ENCODE measurements around the gene NAE1. TPM values are rescaled to one million over a fixed set of nuclear protein-coding genes. Genes with fewer than 3 reads are reported as not detected.

The NAE1 gene
- total RNA-seq, 1 donor from 2014 or later: 37.4 TPM

DNA sequence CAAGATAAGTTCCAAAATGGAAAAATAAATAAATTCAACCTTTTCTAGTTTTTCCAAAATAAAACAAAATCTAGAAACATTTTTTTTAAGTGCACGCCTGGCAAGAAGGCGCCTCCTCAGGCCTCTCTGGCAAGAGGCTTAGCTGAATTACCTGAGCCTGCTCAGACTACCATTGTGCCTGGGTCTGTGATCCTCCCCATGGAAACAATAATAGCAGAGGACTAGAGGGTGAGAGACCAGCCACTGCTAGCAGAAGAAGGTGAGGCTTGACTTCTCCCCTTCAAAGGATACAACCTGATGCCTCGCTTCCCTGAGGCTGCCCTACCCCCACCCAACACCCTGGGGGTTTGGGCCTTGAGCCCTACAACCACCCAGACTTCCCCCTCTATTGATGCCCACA, 44.2 kb downstream of the NAE1 start:
- H3K27me3 ChIP-seq (ENCODE audit: low read depth): no peaks in the 10 kb centered on the region
- no peaks in the 10 kb centered on the region for H3K36me3 ChIP-seq
- DNase-seq (no peak), ATAC-seq (no peak)
- TF ChIP-seq, protein P1, sequence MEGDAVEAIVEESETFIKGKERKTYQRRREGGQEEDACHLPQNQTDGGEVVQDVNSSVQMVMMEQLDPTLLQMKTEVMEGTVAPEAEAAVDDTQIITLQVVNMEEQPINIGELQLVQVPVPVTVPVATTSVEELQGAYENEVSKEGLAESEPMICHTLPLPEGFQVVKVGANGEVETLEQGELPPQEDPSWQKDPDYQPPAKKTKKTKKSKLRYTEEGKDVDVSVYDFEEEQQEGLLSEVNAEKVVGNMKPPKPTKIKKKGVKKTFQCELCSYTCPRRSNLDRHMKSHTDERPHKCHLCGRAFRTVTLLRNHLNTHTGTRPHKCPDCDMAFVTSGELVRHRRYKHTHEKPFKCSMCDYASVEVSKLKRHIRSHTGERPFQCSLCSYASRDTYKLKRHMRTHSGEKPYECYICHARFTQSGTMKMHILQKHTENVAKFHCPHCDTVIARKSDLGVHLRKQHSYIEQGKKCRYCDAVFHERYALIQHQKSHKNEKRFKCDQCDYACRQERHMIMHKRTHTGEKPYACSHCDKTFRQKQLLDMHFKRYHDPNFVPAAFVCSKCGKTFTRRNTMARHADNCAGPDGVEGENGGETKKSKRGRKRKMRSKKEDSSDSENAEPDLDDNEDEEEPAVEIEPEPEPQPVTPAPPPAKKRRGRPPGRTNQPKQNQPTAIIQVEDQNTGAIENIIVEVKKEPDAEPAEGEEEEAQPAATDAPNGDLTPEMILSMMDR (IDR thresholded peaks at IDR 0.05): no peak
- no peaks in the 10 kb centered on the region for H3K9me3 ChIP-seq
- H3K4me3 ChIP-seq: no peak overlapping the region
- no peak overlapping the region for H3K27ac ChIP-seq
- intact Hi-C loops (cut with DNase I): no loop called here
- no peaks in the 10 kb centered on the region for H3K4me1 ChIP-seq

- TF ChIP-seq, protein P1 (IDR thresholded peaks at IDR 0.05): no peak
- no peaks in the 10 kb centered on the region for H3K4me1 ChIP-seq
- intact Hi-C loops (cut with DNase I): no loop called here
- DNase-seq: no peak
- no peaks in the 10 kb centered on the region for H3K27me3 ChIP-seq (ENCODE audit: low read depth)
- ATAC-seq: no peak
- no peak overlapping the region for H3K4me3 ChIP-seq
- no peak overlapping the region for H3K27ac ChIP-seq
- no peaks in the 10 kb centered on the region for H3K36me3 ChIP-seq
- no peaks in the 10 kb centered on the region for H3K9me3 ChIP-seq
Measured at GRCh38 chr16:66776457-66776856, 54.3 kb downstream of the NAE1 start.

- ATAC-seq: no peak
- TF ChIP-seq, protein P1 (IDR thresholded peaks at IDR 0.05): no peak
- H3K9me3 ChIP-seq: no peaks in the 10 kb centered on the region
- no peak overlapping the region for H3K4me3 ChIP-seq
- DNase-seq: no peak
- no peaks in the 10 kb centered on the region for H3K4me1 ChIP-seq
- no peaks in the 10 kb centered on the region for H3K36me3 ChIP-seq
- intact Hi-C loops (cut with DNase I): no loop called here
- H3K27me3 ChIP-seq (ENCODE audit: low read depth): no peaks in the 10 kb centered on the region
- H3K27ac ChIP-seq: no peak overlapping the region
Measured at GRCh38 chr16:66774981-66775380, 55.8 kb downstream of the NAE1 start.

- ATAC-seq: no peak
- intact Hi-C loops (cut with DNase I): no loop called here
- H3K9me3 ChIP-seq: no peaks in the 10 kb centered on the region
Measured at GRCh38 chr16:66758086-66758485, 72.7 kb downstream of the NAE1 start.

DNA sequence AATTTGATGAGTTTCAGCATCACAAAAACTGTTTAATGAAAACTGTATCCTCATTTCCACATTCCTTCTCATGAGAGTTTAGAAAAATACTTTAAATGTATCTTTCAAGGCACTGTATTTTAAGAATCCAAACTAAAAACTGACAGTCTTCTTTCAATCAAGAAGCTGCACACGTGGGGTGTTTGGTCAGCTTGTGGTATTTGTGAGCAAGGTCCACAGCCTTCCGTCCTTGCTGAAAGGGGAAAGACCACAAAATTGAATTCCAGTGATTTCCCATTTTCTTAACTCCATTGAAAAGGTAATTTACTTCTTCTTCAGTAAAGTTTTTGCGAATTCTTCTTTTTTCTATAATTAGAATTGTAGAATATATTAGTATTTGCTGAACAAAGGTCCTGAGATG, 76.0 kb downstream of the NAE1 start:
- Histone ChIP-seq H3K4me1 (peaks cover 18% of the 10 kb centered on the region), H3K4me3 (no peak overlapping the region), H3K27ac (no peak overlapping the region), H3K27me3 (ENCODE audit: low read depth) (no peaks in the 10 kb centered on the region), H3K9me3 (no peaks in the 10 kb centered on the region), H3K36me3 (no peaks in the 10 kb centered on the region)
- TF ChIP-seq, protein P1 (IDR thresholded peaks at IDR 0.05): no peak
- ATAC-seq (no peak), DNase-seq (no peak)
- intact Hi-C loops (cut with DNase I): no loop called here

More at GRCh38 chr16:66758086-66758485, 72.7 kb downstream of the NAE1 start:
- Histone ChIP-seq H3K36me3 (no peaks in the 10 kb centered on the region), H3K27me3 (ENCODE audit: low read depth) (no peaks in the 10 kb centered on the region), H3K4me3 (no peak overlapping the region), H3K27ac (no peak overlapping the region), H3K4me1 (no peaks in the 10 kb centered on the region)
- TF ChIP-seq, protein P1 (IDR thresholded peaks at IDR 0.05): no peak
- no peak for DNase-seq

DNA sequence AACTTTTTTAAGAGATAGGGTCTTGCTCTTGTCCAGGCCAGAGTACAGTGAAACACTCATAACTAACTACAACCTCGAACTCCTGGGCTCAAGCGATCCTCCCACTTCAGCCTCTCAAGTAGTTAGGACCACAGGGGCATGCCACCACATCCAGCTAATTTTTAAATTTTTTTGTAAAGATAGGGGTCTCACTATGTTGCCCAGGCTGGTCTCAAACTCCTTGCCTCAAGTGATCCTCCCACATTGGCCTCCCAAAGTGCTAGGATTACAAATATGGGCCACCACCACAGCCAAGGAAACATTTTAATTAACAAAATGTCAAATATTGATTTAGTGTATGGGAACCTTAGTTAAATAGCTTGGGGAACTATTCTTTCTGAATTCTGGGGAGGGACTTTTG, 76.6 kb downstream of the NAE1 start:
- Histone ChIP-seq H3K4me3 (no peak overlapping the region), H3K27me3 (ENCODE audit: low read depth) (no peaks in the 10 kb centered on the region), H3K27ac (no peak overlapping the region), H3K4me1 (peaks cover 25% of the 10 kb centered on the region), H3K36me3 (peaks cover 2% of the 10 kb centered on the region), H3K9me3 (no peaks in the 10 kb centered on the region)
- intact Hi-C loops (cut with DNase I): no loop called here
- TF ChIP-seq, protein P1 (IDR thresholded peaks at IDR 0.05): no peak
- DNase-seq (no peak), ATAC-seq (no peak)

Data from lower lobe of right lung (tissue), 2 donors.